SIG-M5 treated with dmso at 0.1 percent for 504 hours (cell line): ENCODE data around the gene UAP1L1.

ENCODE experiments used
- DNase-seq: peaks from one replicate; lab custom pipeline; 2025; ENCODE audit not compliant: unreplicated experiment; lab: John Stamatoyannopoulos, UW

Gene UAP1L1

GRCh38 chr9:137071282-137071681, 6.0 kb upstream of the UAP1L1 start:
- no peak for DNase-seq

- DNase-seq, result no peak
Observed at GRCh38 chr9:137073992-137074399, 3.3 kb upstream of the UAP1L1 start.

DNA sequence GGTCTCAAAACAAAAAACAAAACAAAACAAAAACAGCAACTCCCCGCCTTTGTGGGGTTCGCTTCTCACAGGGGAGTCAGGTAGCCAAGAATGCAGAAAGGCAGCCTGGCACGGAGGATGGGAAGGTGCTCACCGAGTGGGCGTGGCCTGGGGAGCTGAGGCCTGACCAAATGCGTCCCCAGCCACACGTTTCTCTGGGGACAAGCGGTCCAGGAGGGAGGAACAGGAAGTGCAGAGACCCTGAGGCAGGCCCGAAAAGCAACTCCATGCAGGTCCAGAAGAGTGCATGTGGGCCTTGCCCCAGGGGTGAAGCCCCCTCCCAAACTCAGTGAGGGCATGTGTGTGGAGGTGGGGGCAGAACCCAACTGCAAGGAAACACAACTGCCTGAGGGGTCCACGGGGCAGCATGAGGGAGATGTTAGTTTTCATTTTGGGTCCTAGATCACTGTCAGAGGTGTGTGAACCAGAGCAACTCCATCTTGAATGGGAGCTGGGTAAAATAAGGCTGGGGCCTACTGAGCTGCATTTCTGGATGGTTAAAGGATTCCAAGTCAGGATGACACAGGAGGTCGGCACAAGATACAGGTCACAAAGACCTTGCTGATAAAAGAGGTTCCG, 2.6 kb upstream of the UAP1L1 start:
- DNase-seq, result no peak

DNA sequence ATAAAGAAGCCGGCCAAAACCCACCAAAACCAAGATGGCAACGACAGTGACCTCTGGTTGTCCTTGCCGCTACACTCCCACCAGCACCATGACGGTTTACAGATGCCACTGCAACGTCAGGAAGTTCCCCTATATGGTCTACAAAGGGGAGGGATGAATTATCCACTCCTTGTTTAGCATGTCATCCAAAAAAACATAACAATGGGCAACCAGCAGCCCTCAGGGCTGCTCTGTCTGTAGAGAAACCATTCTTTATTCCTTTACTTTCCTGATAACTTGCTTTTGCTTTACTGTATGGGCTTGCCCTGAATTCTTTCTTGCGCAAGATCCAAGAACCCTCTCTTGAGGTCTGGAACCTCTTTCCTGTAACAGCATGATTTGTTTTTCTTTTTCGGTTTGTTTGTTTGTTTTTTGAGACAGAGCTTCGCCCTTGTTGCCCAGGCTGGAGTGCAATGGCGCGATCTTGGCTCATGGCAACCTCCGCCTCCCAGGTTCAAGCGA, 2.0 kb upstream of the UAP1L1 start:
- no peak for DNase-seq

DNA sequence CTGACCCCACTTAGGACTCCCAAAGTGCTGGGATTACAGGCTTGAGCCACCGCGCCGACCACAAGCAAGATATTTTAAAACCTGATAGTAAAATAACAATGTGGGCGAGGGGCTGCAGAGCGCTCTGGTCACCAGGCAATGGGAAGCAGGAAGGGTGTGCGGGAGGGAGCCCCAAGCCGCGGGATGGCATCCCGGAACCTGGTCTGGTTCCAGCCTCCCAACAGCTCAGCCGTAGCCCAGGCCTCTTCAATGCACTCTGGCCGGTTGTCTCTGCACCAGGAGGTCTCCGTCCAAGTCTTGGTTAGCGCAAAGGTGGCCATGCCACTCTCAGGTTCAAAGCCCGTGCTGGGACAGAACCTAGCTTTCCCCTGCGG, 694 bp upstream of the UAP1L1 start:
- DNase-seq, result no peak

- no peak for DNase-seq
Observed at GRCh38 chr9:137077758-137078693, 709 bp downstream of the UAP1L1 start.

DNA sequence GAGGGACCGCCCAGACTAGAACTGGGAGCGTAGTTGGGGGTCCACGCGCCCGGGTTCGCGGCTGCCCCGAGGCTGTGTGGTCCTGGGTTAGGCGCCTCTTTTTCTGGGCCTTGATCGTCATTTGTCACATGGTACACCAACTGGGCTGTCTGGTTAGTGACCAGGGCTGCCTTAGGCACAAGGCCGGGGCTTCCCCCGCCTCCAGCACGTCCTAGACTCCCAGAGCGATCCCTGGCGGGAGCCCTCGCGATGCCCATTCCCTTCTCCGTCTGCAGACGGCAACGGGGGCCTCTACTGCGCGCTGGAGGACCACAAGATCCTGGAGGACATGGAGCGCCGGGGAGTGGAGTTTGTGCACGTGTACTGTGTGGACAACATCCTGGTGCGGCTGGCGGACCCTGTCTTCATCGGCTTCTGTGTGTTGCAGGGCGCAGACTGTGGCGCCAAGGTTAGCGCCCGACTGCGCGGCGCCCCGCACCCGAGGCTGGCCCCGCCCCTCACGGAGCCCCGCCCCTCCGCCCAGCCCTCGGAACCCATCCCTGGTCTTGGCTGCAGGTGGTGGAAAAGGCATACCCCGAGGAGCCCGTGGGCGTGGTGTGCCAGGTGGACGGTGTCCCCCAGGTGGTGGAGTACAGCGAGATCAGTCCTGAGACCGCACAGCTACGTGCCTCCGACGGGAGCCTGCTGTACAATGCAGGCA, 1.5 kb downstream of the UAP1L1 start:
- DNase-seq, result no peak

- no peak for DNase-seq
Observed at GRCh38 chr9:137079401-137079787, 2.1 kb downstream of the UAP1L1 start.

GRCh38 chr9:137080260-137081122, 3.2 kb downstream of the UAP1L1 start:
- DNase-seq, result no peak

- no peak for DNase-seq
Observed at GRCh38 chr9:137082222-137082924, 5.1 kb downstream of the UAP1L1 start.

DNA sequence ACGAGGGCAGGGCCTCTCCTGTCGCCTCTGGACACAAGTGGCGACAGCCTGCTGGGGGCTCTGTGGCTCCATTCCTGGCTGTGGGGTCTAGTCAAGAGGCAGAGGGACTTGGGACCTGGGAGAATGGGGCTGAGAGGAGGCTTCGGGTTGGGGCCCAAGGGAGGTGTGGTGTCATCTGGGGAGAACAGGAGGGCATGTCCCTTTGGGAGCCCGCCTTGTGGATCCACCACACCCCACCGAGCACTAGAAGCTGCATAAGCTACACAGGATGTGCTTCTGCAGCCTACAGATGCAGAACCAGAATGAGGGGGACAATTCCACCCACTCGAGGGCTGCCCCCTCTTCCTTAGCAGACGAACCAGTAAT, 5.6 kb downstream of the UAP1L1 start:
- DNase-seq, result no peak

DNA sequence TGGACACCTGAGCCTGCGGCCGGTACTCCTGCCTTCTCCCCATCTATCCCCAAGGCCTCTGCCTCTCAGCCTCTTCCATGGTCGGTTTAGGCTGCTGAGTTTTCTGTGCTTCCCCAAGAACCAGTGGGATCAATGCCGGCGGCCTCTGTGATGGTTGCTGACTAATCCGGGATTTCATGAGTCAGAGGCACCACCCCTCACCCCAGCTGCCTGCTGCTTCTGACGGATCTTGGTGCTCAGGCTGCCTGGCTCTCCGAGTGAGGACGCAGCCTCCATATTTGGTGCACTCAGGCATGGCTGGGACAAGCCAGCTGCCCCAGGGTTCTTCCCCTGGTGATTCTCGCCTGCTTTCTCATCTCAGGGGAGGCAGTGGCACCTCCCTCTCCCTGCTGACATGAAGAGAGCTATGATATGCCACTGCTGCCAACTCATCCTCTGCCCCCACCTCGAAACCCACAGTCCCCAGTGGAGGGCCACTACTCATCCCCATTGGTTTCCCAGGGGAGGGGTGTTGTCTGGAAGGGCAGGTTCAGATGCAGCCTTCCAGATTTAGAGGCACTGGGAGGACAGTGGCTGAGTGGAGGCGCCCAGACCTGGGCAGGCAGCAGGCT, 6.2 kb downstream of the UAP1L1 start:
- peak; percentile 61 for DNase-seq

- no peak for DNase-seq
Observed at GRCh38 chr9:137084526-137084925, 7.2 kb downstream of the UAP1L1 start.

- no peak for DNase-seq
Observed at GRCh38 chr9:137085920-137086530, 8.7 kb downstream of the UAP1L1 start.

- DNase-seq, result peak; percentile 97
Observed at GRCh38 chr9:137086531-137087408, 9.5 kb downstream of the UAP1L1 start, which contains the start of gene MAN1B1. Gene MAN1B1 (plus strand): TSS chr9:137086985. CDS start chr9:137087000, 15 bp downstream.

- DNase-seq, result peak; percentile 29
Observed at GRCh38 chr9:137087409-137087925, 10.2 kb downstream of the UAP1L1 start.

GRCh38 chr9:137088121-137088520, 10.8 kb downstream of the UAP1L1 start:
- no peak for DNase-seq
